Suppressor macrophage treated with lipopolysaccharide for 4 hours (primary cell): ENCODE results near the gene BRD4.

Source experiments
- DNase-seq: peaks from one replicate; pipeline ENCODE4 v3.0.0-alpha.2; 2020

BRD4 gene

GRCh38 chr19:15222738-15223648, 109.3 kb downstream of the BRD4 start:
- DNase-seq = peak; percentile 81

GRCh38 chr19:15220833-15221232, 111.5 kb downstream of the BRD4 start:
- DNase-seq = no peak

GRCh38 chr19:15218501-15218900, 113.8 kb downstream of the BRD4 start:
- no peak for DNase-seq

GRCh38 chr19:15216363-15216762, 116.0 kb downstream of the BRD4 start:
- no peak for DNase-seq

GRCh38 chr19:15213715-15214381, 118.5 kb downstream of the BRD4 start:
- no peak for DNase-seq

GRCh38 chr19:15212711-15213110, 119.6 kb downstream of the BRD4 start:
- peak; percentile 84 for DNase-seq

- DNase-seq = peak; percentile 97
These were observed 122.0 kb downstream of the BRD4 start for GRCh38 chr19:15210323-15210781.

- DNase-seq = no peak
These were observed 130.8 kb downstream of the BRD4 start for GRCh38 chr19:15201374-15202023.

- DNase-seq = no peak
These were observed 131.6 kb downstream of the BRD4 start, which contains the start of gene NOTCH3 for GRCh38 chr19:15200553-15201364. Gene NOTCH3, minus strand, starts transcription at chr19:15200995. Its CDS starts 90 bp downstream, at chr19:15200905.

- DNase-seq = no peak
These were observed 132.4 kb downstream of the BRD4 start for GRCh38 chr19:15199661-15200552.

GRCh38 chr19:15198951-15199660, 133.2 kb downstream of the BRD4 start:
- no peak for DNase-seq

GRCh38 chr19:15197942-15198341, 134.4 kb downstream of the BRD4 start:
- no peak for DNase-seq

GRCh38 chr19:15197275-15197941, 134.9 kb downstream of the BRD4 start:
- DNase-seq = peak; percentile 59

GRCh38 chr19:15196360-15197005, 135.9 kb downstream of the BRD4 start:
- DNase-seq = no peak

GRCh38 chr19:15195371-15196334, 136.7 kb downstream of the BRD4 start:
- peak; percentile 61 for DNase-seq

- DNase-seq = peak; percentile 83
These were observed 137.4 kb downstream of the BRD4 start for GRCh38 chr19:15194938-15195337.

GRCh38 chr19:15191982-15192381, 140.4 kb downstream of the BRD4 start:
- no peak for DNase-seq

GRCh38 chr19:15191514-15191913, 140.8 kb downstream of the BRD4 start:
- no peak for DNase-seq
